Aorta (tissue), 5 donors: Measurements from ENCODE around the gene ZBTB9. TPM values are rescaled to one million over a fixed set of nuclear protein-coding genes. Genes with fewer than 3 reads are reported as not detected.

Source experiments
- ATAC-seq: fragments of 200-7000 bp; cut with Tn5 transposase; one replicate; pipeline ENCODE4 v1.9.1; 2022; ENCODE audit warnings: moderate library complexity; ENCODE audit not compliant: low FRiP score
- DNase-seq, 2 donors: peaks; one replicate each; pipeline ENCODE4 v3.0.0-alpha.2; 2020
- H3K27ac ChIP-seq, 2 donors: one replicate each; pipeline ENCODE4 v1.5.1; 2013; ENCODE audit warnings: low read length in 2 of 2, mild to moderate bottlenecking in 2 of 2, moderate library complexity in 2 of 2, control low read depth in 1 of 2, inconsistent platforms in 1 of 2, low read depth in 1 of 2
- H3K27me3 ChIP-seq, 2 donors: one replicate each; pipeline ENCODE4 v1.6.1; 2013; ENCODE audit warnings: control low read depth in 1 of 2, low read length in 1 of 2, mild to moderate bottlenecking in 1 of 2, moderate library complexity in 1 of 2; ENCODE audit not compliant: insufficient read depth in 2 of 2, control insufficient read depth in 1 of 2
- H3K36me3 ChIP-seq, 2 donors: one replicate each; pipeline ENCODE4 v1.6.1; 2013; ENCODE audit warnings: control low read depth in 1 of 2, low read length in 1 of 2, mild to moderate bottlenecking in 1 of 2; ENCODE audit not compliant: insufficient read depth in 2 of 2, control insufficient read depth in 1 of 2
- H3K4me1 ChIP-seq, 2 donors: one replicate each; pipeline ENCODE4 v1.6.1; 2013; ENCODE audit warnings: low read length in 2 of 2, control low read depth in 1 of 2, mild to moderate bottlenecking in 1 of 2, moderate library complexity in 1 of 2; ENCODE audit not compliant: insufficient read depth in 2 of 2, control insufficient read depth in 1 of 2
- H3K4me3 ChIP-seq, 2 donors: one replicate each; pipeline ENCODE4 v1.5.1; 2013; ENCODE audit warnings: low read length in 2 of 2, control low read depth in 1 of 2, mild to moderate bottlenecking in 1 of 2
- H3K9me3 ChIP-seq: one replicate; pipeline ENCODE4 v1.6.1; 2013; ENCODE audit warnings: mild to moderate bottlenecking, low read length; ENCODE audit not compliant: control insufficient read depth
- WGBS, 2 donors: extraction: QIAGEN DNeasy Blood & Tissue Kit; methylation state at CpG; one replicate each; pipeline ENCODE4 v1.1.7; 2013; 5-methylcytosine and 5-hydroxymethylcytosine counted together
- intact Hi-C, 2 donors: fragments of 100-400 bp; cut with DNase I; formaldehyde crosslinking; loops; one replicate each; pipeline versions ENCODE4 v1.14.2 to v1.15.0; 2022
- polyA plus RNA-seq, 2 donors: library from polyadenylated mRNA; stranded (reverse); fragments of 200-250 nt; gene quantifications; one replicate each; pipeline ENCODE4 v1.2.3, GENCODE V29; 2013
- total RNA-seq, 2 donors: library from RNA; stranded (reverse); fragmentation: NEBNext Ultra II Directional; extraction: Animal tissue kit (Norgen Biotek cat#: 25700); gene quantifications; one replicate each; pipeline ENCODE4 v1.2.1, GENCODE V29; 2021
- donor health status: healthy with polysubstance abuse.
- donor health status: Bipolar disorder and iron deficiency.
- donor health status: DM: no; HTN: no; CAD: no.
- donor health status: DM: no; HTN: no; CAD: no.
- donor health status: DM: yes; HTN: yes; CAD: no.

Gene ZBTB9
- total and polyA plus RNA-seq, 4 donors: 1.4 to 4.2 (median 2.2) TPM

- Histone ChIP-seq H3K9me3 (no peaks in the 10 kb centered on the region), H3K36me3 (no peaks in the 10 kb centered on the region), H3K4me1 (peaks cover 1 to 3% of the 10 kb centered on the region in 2 donors), H3K27ac (peak overlapping the region; percentile 68 to 72), H3K4me3 (peak overlapping the region; percentile 42 to 44), H3K27me3 (no peaks in the 10 kb centered on the region)
- 2% methylated on average over 26 to 43 of the region's 43 CpGs for WGBS, 2 donors
- intact Hi-C loops: loop anchor here (1.0 to 2.0 kb wide), 2 partner anchors 35 kb away; partner anchors contain the start of gene KIFC1 (in 2 of the 2)
- peak; percentile 92 to 96 for DNase-seq
- peak; percentile 87 for ATAC-seq
Measured at GRCh38 chr6:33425668-33426577, 28.5 kb upstream of the ZBTB9 start.

GRCh38 chr6:33426590-33427511 is 27.5 kb upstream of the ZBTB9 start:
- DNase-seq (peak in 1 of 2 donors; percentile 68), ATAC-seq (no peak)
- intact Hi-C loops: loop anchor here in 1 of 2 donors (2.0 kb wide), 1 partner anchor 36 kb away; the partner anchor contains the start of gene KIFC1
- H3K27ac ChIP-seq: no peak overlapping the region
- H3K9me3 ChIP-seq: no peaks in the 10 kb centered on the region
- no peaks in the 10 kb centered on the region for H3K36me3 ChIP-seq
- 11 to 13% methylated on average over 12 of the region's 12 CpGs for WGBS, 2 donors
- no peaks in the 10 kb centered on the region for H3K27me3 ChIP-seq
- peaks cover 1 to 3% of the 10 kb centered on the region in 2 donors for H3K4me1 ChIP-seq
- H3K4me3 ChIP-seq: peak overlapping the region in 1 of 2 donors; percentile 42

- DNase-seq (peak; percentile 72 to 86), ATAC-seq (no peak)
- Histone ChIP-seq H3K36me3 (no peaks in the 10 kb centered on the region), H3K4me1 (peaks cover 1 to 3% of the 10 kb centered on the region in 2 donors), H3K9me3 (no peaks in the 10 kb centered on the region), H3K27ac (no peak overlapping the region), H3K27me3 (no peaks in the 10 kb centered on the region), H3K4me3 (peak overlapping the region; percentile 63 to 77)
- intact Hi-C loops: loop anchor here in 1 of 2 donors (2.0 kb wide), 1 partner anchor 37 kb away; the partner anchor contains the start of gene KIFC1
- 1% methylated on average over 32 to 79 of the region's 79 CpGs for WGBS, 2 donors
Measured at GRCh38 chr6:33427585-33428223, 26.7 kb upstream of the ZBTB9 start.

GRCh38 chr6:33428224-33428965 is 26.0 kb upstream of the ZBTB9 start:
- H3K27ac ChIP-seq: no peak overlapping the region
- intact Hi-C loops: no loop called here
- 7 to 14% methylated on average over 16 to 33 of the region's 33 CpGs for WGBS, 2 donors
- no peaks in the 10 kb centered on the region for H3K9me3 ChIP-seq
- DNase-seq (peak; percentile 52 to 82), ATAC-seq (no peak)
- H3K4me3 ChIP-seq: peak overlapping the region; percentile 63 to 77
- H3K36me3 ChIP-seq: no peaks in the 10 kb centered on the region
- peaks cover 1 to 3% of the 10 kb centered on the region in 2 donors for H3K4me1 ChIP-seq
- H3K27me3 ChIP-seq: no peaks in the 10 kb centered on the region

- no peak overlapping the region for H3K27ac ChIP-seq
- no peak for ATAC-seq
- no peaks in the 10 kb centered on the region for H3K9me3 ChIP-seq
- intact Hi-C loops: no loop called here
- 47 to 66% methylated on average over 5 of the region's 5 CpGs for WGBS, 2 donors
- no peaks in the 10 kb centered on the region for H3K36me3 ChIP-seq
- H3K4me3 ChIP-seq: no peak overlapping the region
- H3K4me1 ChIP-seq: peaks cover 1 to 3% of the 10 kb centered on the region in 2 donors
- no peaks in the 10 kb centered on the region for H3K27me3 ChIP-seq
- peak in 1 of 2 donors; percentile 58 for DNase-seq
Measured at GRCh38 chr6:33428966-33429749, 25.2 kb upstream of the ZBTB9 start.

GRCh38 chr6:33429750-33430052 is 24.7 kb upstream of the ZBTB9 start:
- Histone ChIP-seq H3K4me3 (no peak overlapping the region), H3K36me3 (no peaks in the 10 kb centered on the region), H3K9me3 (no peaks in the 10 kb centered on the region), H3K27me3 (no peaks in the 10 kb centered on the region), H3K27ac (no peak overlapping the region), H3K4me1 (peaks cover 0 to 1% of the 10 kb centered on the region in 2 donors)
- ATAC-seq: no peak
- intact Hi-C loops: no loop called here
- 58 to 62% methylated on average over 2 of the region's 2 CpGs for WGBS, 2 donors
- DNase-seq: no peak

- intact Hi-C loops: no loop called here
- no peaks in the 10 kb centered on the region for H3K27me3 ChIP-seq
- H3K36me3 ChIP-seq: peaks cover 0 to under 1% of the 10 kb centered on the region in 2 donors
- H3K9me3 ChIP-seq: no peaks in the 10 kb centered on the region
- H3K4me3 ChIP-seq: no peak overlapping the region
- 51 to 53% methylated on average over 2 of the region's 2 CpGs for WGBS, 2 donors
- H3K4me1 ChIP-seq: no peaks in the 10 kb centered on the region
- ATAC-seq: no peak
- DNase-seq: peak in 1 of 2 donors; percentile 42
- H3K27ac ChIP-seq: no peak overlapping the region
Measured at GRCh38 chr6:33430334-33430733, 24.0 kb upstream of the ZBTB9 start.
